HG02678 (cell line): ENCODE measurements around the gene PSMG4.
"Not testable (repeated sequence)": the region's sequence is repeated elsewhere in the genome, so short reads cannot be mapped to it uniquely, and the experiment has no call there.

Experiments used
- ATAC-seq: cut with Tn5 transposase; IDR thresholded peaks from one replicate; pipeline ENCODE4 v1.9.1; 2021; ENCODE audit warnings: mild to moderate bottlenecking, moderate library complexity; ENCODE audit not compliant: unreplicated experiment

The PSMG4 gene

GRCh38 chr6:3230256-3230882, 28.4 kb upstream of the PSMG4 start:
- ATAC-seq, result no peak

GRCh38 chr6:3230900-3231246, 27.9 kb upstream of the PSMG4 start:
- no peak for ATAC-seq

GRCh38 chr6:3231247-3232016, 27.3 kb upstream of the PSMG4 start:
- no peak for ATAC-seq

GRCh38 chr6:3232017-3232945, 26.5 kb upstream of the PSMG4 start:
- ATAC-seq, result no peak

- no peak for ATAC-seq
Measured at GRCh38 chr6:3233321-3233720, 25.4 kb upstream of the PSMG4 start.

- ATAC-seq, result no peak
Measured at GRCh38 chr6:3233904-3234303, 24.8 kb upstream of the PSMG4 start.

- ATAC-seq, result no peak
Measured at GRCh38 chr6:3235486-3235885, 23.3 kb upstream of the PSMG4 start.

- no peak for ATAC-seq
Measured at GRCh38 chr6:3236005-3236404, 22.7 kb upstream of the PSMG4 start.

- ATAC-seq, result no peak
Measured at GRCh38 chr6:3237761-3238662, 20.7 kb upstream of the PSMG4 start.

GRCh38 chr6:3239110-3239830, 19.5 kb upstream of the PSMG4 start:
- no peak for ATAC-seq

- no peak for ATAC-seq
Measured at GRCh38 chr6:3240595-3240994, 18.2 kb upstream of the PSMG4 start.

- ATAC-seq, result not testable (repeated sequence)
Measured at GRCh38 chr6:3241745-3242144, 17.0 kb upstream of the PSMG4 start.

GRCh38 chr6:3242768-3243167, 16.0 kb upstream of the PSMG4 start:
- ATAC-seq, result no peak

- ATAC-seq, result no peak
Measured at GRCh38 chr6:3244003-3244831, 14.5 kb upstream of the PSMG4 start.

- ATAC-seq, result not testable (repeated sequence)
Measured at GRCh38 chr6:3244832-3245161, 13.9 kb upstream of the PSMG4 start.

GRCh38 chr6:3245216-3245615, 13.5 kb upstream of the PSMG4 start:
- no peak for ATAC-seq

- no peak for ATAC-seq
Measured at GRCh38 chr6:3247255-3248146, 11.2 kb upstream of the PSMG4 start.

GRCh38 chr6:3249821-3250220, 8.9 kb upstream of the PSMG4 start:
- ATAC-seq, result no peak
